ENCODE data around the gene NCR3LG1. TPM values are rescaled to one million over a fixed set of nuclear protein-coding genes. Genes with fewer than 3 reads are reported as not detected.
A peak's percentile ranks its signal among the peaks of the same experiment; 100 is the strongest.

Gene NCR3LG1, protein sequence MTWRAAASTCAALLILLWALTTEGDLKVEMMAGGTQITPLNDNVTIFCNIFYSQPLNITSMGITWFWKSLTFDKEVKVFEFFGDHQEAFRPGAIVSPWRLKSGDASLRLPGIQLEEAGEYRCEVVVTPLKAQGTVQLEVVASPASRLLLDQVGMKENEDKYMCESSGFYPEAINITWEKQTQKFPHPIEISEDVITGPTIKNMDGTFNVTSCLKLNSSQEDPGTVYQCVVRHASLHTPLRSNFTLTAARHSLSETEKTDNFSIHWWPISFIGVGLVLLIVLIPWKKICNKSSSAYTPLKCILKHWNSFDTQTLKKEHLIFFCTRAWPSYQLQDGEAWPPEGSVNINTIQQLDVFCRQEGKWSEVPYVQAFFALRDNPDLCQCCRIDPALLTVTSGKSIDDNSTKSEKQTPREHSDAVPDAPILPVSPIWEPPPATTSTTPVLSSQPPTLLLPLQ
- total RNA-seq (ENCODE audit: unreplicated experiment) = 0.51 TPM
- long read RNA-seq = 0 reads

DNA sequence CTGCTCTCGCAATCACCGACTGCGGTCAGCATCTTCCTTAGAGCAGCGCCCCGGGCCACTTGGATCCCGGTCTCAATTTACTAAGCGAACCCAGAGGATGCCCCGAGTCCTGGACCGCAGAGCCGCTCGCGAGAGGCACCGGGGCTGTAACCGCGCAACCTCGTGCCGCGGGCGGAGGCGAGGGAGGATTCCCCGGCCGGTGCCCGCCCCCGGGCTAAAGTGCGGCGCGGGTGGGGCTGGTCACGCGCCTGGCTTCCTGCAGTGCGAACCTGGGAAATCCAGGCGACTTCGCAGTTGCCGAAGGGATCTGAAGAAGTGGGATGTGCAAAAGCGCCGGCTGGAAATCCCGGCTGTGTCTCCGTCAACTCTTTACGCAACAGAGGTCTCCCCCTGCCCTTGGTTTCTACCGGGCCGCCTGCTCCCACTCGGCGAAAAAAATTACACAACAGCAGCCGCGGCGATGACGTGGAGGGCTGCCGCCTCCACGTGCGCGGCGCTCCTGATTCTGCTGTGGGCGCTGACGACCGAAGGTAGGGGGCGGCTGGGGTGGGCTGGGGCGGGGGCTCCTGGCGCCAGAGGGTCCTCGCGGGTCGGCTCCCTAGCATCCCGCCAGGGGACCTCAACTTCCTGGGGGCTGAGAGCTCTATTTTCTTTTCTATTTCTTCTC is at the start of gene NCR3LG1:
Gene NCR3LG1 (plus strand): TSS at position 291 of the 667 bp plus-strand sequence. CDS start 170 bp downstream, at position 461.
- peak; percentile 48 for DNase-seq
- Mint-ChIP-seq H3K4me1 (ENCODE audit: low read depth, unreplicated experiment) (peaks cover 11% of the 10 kb centered on the region), H3K9me3 (ENCODE audit: unreplicated experiment) (peaks cover 8% of the 10 kb centered on the region), H3K36me3 (ENCODE audit: unreplicated experiment) (no peaks in the 10 kb centered on the region), H3K27ac (ENCODE audit: unreplicated experiment) (no peak within 1 kb of the TSS), H3K4me3 (ENCODE audit: unreplicated experiment) (peak within 1 kb of the TSS; percentile 90), H3K27me3 (ENCODE audit: unreplicated experiment) (peaks cover 21% of the 10 kb centered on the region)
- TF ChIP-seq, protein P1, sequence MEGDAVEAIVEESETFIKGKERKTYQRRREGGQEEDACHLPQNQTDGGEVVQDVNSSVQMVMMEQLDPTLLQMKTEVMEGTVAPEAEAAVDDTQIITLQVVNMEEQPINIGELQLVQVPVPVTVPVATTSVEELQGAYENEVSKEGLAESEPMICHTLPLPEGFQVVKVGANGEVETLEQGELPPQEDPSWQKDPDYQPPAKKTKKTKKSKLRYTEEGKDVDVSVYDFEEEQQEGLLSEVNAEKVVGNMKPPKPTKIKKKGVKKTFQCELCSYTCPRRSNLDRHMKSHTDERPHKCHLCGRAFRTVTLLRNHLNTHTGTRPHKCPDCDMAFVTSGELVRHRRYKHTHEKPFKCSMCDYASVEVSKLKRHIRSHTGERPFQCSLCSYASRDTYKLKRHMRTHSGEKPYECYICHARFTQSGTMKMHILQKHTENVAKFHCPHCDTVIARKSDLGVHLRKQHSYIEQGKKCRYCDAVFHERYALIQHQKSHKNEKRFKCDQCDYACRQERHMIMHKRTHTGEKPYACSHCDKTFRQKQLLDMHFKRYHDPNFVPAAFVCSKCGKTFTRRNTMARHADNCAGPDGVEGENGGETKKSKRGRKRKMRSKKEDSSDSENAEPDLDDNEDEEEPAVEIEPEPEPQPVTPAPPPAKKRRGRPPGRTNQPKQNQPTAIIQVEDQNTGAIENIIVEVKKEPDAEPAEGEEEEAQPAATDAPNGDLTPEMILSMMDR (IDR thresholded peaks at IDR 0.05; ENCODE audit: partially characterized antibody, unreplicated experiment) = peak; percentile 7

DNA sequence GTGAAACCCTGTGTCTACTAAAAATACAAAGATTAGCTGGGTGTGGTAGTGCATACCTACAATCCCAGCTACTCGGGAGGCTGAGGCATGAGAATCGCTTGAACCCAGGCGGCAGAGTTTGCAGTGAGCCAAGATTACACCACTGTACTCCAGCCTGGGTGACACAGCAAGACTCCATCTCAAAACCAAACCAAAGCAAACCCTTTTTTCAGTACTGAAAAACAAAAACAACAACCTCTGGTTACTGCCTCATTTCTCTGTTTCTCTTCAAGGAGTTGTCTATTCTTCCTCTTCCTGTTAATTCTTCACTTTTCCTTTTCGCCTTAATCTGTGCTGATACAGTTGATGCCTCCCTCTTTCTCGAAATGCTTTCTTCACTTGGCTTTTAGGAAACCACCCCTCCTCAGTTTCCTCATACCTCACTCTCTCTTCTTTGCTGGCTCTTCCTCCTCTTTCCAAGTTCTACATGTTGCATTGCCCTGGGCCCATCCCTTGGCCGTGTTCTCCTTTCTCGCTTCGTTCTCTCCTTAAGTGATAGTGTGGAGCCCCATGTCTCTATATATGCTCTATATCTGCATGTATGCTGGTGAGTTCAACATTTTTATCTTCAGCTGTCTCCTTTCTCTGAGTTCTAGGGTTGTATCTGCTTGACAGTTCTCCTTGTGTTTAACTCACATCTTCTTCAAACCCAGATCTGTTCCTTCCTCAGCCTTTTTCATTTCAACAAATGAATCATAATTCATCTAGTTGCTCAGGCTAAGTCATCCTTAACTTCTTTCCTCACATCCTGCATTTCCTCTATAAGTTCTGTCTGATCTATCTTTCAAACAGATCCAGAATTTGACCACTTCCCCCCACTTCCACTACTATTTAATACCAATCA is 38.0 kb upstream of the NCR3LG1 start:
- no peaks in the 10 kb centered on the region for H3K27me3 Mint-ChIP-seq (ENCODE audit: unreplicated experiment)
- no peak overlapping the region for H3K4me3 Mint-ChIP-seq (ENCODE audit: unreplicated experiment)
- H3K9me3 Mint-ChIP-seq (ENCODE audit: unreplicated experiment) = no peaks in the 10 kb centered on the region
- H3K4me1 Mint-ChIP-seq (ENCODE audit: low read depth, unreplicated experiment) = no peaks in the 10 kb centered on the region
- no peak overlapping the region for H3K27ac Mint-ChIP-seq (ENCODE audit: unreplicated experiment)
- H3K36me3 Mint-ChIP-seq (ENCODE audit: unreplicated experiment) = no peaks in the 10 kb centered on the region
- TF ChIP-seq, protein P1 (IDR thresholded peaks at IDR 0.05; ENCODE audit: partially characterized antibody, unreplicated experiment) = no peak
- no peak for DNase-seq

DNA sequence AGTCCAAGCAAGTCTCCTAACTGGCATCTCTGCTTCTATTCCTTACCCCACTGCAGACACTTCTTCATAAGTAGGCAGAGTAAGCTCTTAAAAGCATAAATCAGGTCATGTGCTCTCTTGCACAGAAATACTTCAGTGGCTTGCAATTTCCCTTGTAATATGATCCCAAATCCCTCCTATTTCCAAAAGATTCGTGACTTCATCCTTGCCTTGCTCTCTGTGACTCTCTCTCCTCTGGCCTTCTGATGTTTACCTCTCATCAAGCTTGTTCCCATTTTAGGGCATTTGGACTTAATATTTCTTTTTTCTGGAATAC is 37.4 kb upstream of the NCR3LG1 start:
- Mint-ChIP-seq H3K4me3 (ENCODE audit: unreplicated experiment) (no peak overlapping the region), H3K27me3 (ENCODE audit: unreplicated experiment) (no peaks in the 10 kb centered on the region), H3K27ac (ENCODE audit: unreplicated experiment) (no peak overlapping the region), H3K4me1 (ENCODE audit: low read depth, unreplicated experiment) (no peaks in the 10 kb centered on the region), H3K36me3 (ENCODE audit: unreplicated experiment) (no peaks in the 10 kb centered on the region), H3K9me3 (ENCODE audit: unreplicated experiment) (no peaks in the 10 kb centered on the region)
- TF ChIP-seq, protein P1 (IDR thresholded peaks at IDR 0.05; ENCODE audit: partially characterized antibody, unreplicated experiment) = no peak
- DNase-seq = no peak

DNA sequence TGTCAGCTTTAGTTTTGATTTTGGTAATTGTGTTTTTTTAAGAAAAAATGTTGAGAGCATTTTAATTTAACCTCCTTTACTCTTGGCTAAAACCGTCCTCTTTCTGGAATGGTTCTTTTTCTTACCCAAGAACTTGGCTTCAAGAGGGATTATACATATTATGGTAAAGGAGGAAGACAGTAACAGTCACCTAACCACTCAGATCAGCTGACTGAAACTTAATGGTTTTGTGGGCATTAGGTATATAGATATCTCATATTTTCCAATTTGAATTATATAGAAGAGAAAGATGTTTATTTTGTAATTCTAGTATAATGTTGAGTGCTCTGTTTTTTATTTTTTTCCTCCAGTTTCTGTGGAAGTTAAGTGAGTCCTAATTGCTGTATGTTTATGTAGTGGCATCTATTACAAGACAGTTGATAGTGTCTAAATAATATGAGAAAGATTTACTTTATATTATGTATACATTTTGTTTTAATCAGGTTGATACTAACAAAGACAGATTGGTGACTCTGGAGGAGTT is 36.6 kb upstream of the NCR3LG1 start:
- Mint-ChIP-seq H3K36me3 (ENCODE audit: unreplicated experiment) (no peaks in the 10 kb centered on the region), H3K27me3 (ENCODE audit: unreplicated experiment) (no peaks in the 10 kb centered on the region), H3K4me1 (ENCODE audit: low read depth, unreplicated experiment) (no peaks in the 10 kb centered on the region), H3K27ac (ENCODE audit: unreplicated experiment) (no peak overlapping the region), H3K9me3 (ENCODE audit: unreplicated experiment) (no peaks in the 10 kb centered on the region), H3K4me3 (ENCODE audit: unreplicated experiment) (no peak overlapping the region)
- TF ChIP-seq, protein P1 (IDR thresholded peaks at IDR 0.05; ENCODE audit: partially characterized antibody, unreplicated experiment) = no peak
- no peak for DNase-seq

Measured in glutamatergic neuron (in vitro differentiated cells).